Measurements from ENCODE around the gene AGPAT2.

- TF ChIP-seq EP300 (IDR thresholded peaks at IDR 0.05) (no peak), POLR2A (IDR thresholded peaks at IDR 0.05) (no peak)
- TF ChIP-seq, protein P1, sequence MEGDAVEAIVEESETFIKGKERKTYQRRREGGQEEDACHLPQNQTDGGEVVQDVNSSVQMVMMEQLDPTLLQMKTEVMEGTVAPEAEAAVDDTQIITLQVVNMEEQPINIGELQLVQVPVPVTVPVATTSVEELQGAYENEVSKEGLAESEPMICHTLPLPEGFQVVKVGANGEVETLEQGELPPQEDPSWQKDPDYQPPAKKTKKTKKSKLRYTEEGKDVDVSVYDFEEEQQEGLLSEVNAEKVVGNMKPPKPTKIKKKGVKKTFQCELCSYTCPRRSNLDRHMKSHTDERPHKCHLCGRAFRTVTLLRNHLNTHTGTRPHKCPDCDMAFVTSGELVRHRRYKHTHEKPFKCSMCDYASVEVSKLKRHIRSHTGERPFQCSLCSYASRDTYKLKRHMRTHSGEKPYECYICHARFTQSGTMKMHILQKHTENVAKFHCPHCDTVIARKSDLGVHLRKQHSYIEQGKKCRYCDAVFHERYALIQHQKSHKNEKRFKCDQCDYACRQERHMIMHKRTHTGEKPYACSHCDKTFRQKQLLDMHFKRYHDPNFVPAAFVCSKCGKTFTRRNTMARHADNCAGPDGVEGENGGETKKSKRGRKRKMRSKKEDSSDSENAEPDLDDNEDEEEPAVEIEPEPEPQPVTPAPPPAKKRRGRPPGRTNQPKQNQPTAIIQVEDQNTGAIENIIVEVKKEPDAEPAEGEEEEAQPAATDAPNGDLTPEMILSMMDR (IDR thresholded peaks at IDR 0.05) = no peak
Observed at GRCh38 chr9:136694872-136695247, 7.6 kb upstream of the AGPAT2 start.

All from gastroesophageal sphincter (tissue), 3 donors.